Neural cell (in vitro differentiated cells): Measurements from ENCODE around the gene TXLNA. TPM values are rescaled to one million over a fixed set of nuclear protein-coding genes. Genes with fewer than 3 reads are reported as not detected.

Source experiments
- H2AFZ ChIP-seq: fragments of 200-600, 300-800 bp; sonication (generic), shearing (Covaris generic); 2 replicates; pipeline ENCODE4 v1.6.0; 2014; ENCODE audit warnings: low read depth, mild to moderate bottlenecking, antibody characterized with exemption, low read length, moderate library complexity
- H3F3A ChIP-seq: fragments of 200-600 bp; shearing (Covaris generic); 2 replicates; pipeline ENCODE4 v1.6.1; 2016; ENCODE audit warnings: mild to moderate bottlenecking, moderate library complexity, mixed read lengths, antibody characterized with exemption, low read length; ENCODE audit not compliant: insufficient read depth, poor library complexity, severe bottlenecking
- H3K27ac ChIP-seq: fragments of 200-600, 300-800 bp; sonication (generic), shearing (Covaris generic); 2 replicates; pipeline ENCODE4 v1.5.1; 2014; ENCODE audit warnings: mild to moderate bottlenecking, low read length, moderate library complexity
- H3K27me3 ChIP-seq: fragments of 300-800, 200-600 bp; sonication (generic), shearing (Covaris generic); 2 replicates; pipeline ENCODE4 v1.6.0; 2014; ENCODE audit warnings: mild to moderate bottlenecking, low read depth, low read length, moderate library complexity; ENCODE audit not compliant: insufficient read depth
- H3K36me3 ChIP-seq: fragments of 300-800, 200-600 bp; sonication (generic), shearing (Covaris generic); 2 replicates; pipeline ENCODE4 v1.5.1; 2014; ENCODE audit warnings: mild to moderate bottlenecking, antibody characterized with exemption, low read length, moderate library complexity; ENCODE audit not compliant: insufficient read depth
- H3K4me2 ChIP-seq: fragments of 300-800, 200-600 bp; sonication (generic), shearing (Covaris generic); 2 replicates; pipeline ENCODE4 v1.6.0; 2014; ENCODE audit warnings: mild to moderate bottlenecking, low read length
- H3K4me3 ChIP-seq: fragments of 300-800, 200-600 bp; sonication (generic), shearing (Covaris generic); 2 replicates; pipeline ENCODE4 v1.5.1; 2014; ENCODE audit warnings: mild to moderate bottlenecking, low read length, moderate library complexity
- H3K79me2 ChIP-seq: fragments of 200-600 bp; shearing (Covaris generic); replicated peaks from 2 replicates; pipeline ENCODE4 v1.6.0; 2014; ENCODE audit warnings: mild to moderate bottlenecking, low read length, moderate library complexity; ENCODE audit not compliant: insufficient read depth
- H3K9ac ChIP-seq: fragments of 300-800, 200-600 bp; sonication (generic), shearing (Covaris generic); 2 replicates; pipeline ENCODE4 v1.6.1; 2016; ENCODE audit warnings: mild to moderate bottlenecking, low read length, mixed read lengths
- H3K9me2 ChIP-seq: fragments of 200-600 bp; shearing (Covaris generic); 2 replicates; pipeline ENCODE4 v1.6.1; 2016; ENCODE audit warnings: mild to moderate bottlenecking, low read length, mixed read lengths; ENCODE audit not compliant: insufficient read depth
- H3K9me3 ChIP-seq: fragments of 200-600, 300-800 bp; sonication (generic), shearing (Covaris generic); 2 replicates; pipeline ENCODE4 v1.6.1; 2016; ENCODE audit warnings: mild to moderate bottlenecking, mixed run types, low read length, moderate library complexity, mixed read lengths
- H4K20me1 ChIP-seq: fragments of 200-600 bp; shearing (Covaris generic); 2 replicates; pipeline ENCODE4 v1.6.1; 2016; ENCODE audit warnings: mild to moderate bottlenecking, mixed run types; ENCODE audit not compliant: insufficient read depth
- EP300 ChIP-seq: fragments of 450-650 bp; conservative IDR thresholded peaks from 2 replicates; pipeline ENCODE4 v1.6.1; 2014; ENCODE audit warnings: antibody characterized with exemption, mild to moderate bottlenecking, moderate library complexity; ENCODE audit not compliant: poor library complexity, severe bottlenecking
- EZH2 ChIP-seq: fragments of 200-600, 300-800 bp; shearing (Covaris generic), sonication (generic); IDR thresholded peaks from 2 replicates; pipeline ENCODE4 v1.6.1; 2014; ENCODE audit warnings: antibody characterized with exemption, low read length, borderline replicate concordance, mild to moderate bottlenecking; ENCODE audit not compliant: insufficient read depth, poor library complexity, severe bottlenecking
- MXI1 ChIP-seq: fragments of 450-650 bp; conservative IDR thresholded peaks from 2 replicates; pipeline ENCODE4 v1.6.1; 2014; ENCODE audit warnings: antibody characterized with exemption, mild to moderate bottlenecking; ENCODE audit not compliant: poor library complexity, severe bottlenecking
- POLR2AphosphoS5 ChIP-seq: IDR thresholded peaks from 2 replicates; pipeline ENCODE4 v1.6.1; 2012
- RAD21 ChIP-seq: fragments of 450-650 bp; conservative IDR thresholded peaks from 2 replicates; pipeline ENCODE4 v1.6.1; 2014; ENCODE audit warnings: antibody characterized with exemption, mild to moderate bottlenecking, moderate library complexity
- SMC3 ChIP-seq: fragments of 450-650 bp; conservative IDR thresholded peaks from 2 replicates; pipeline ENCODE4 v1.6.1; 2014; ENCODE audit warnings: antibody characterized with exemption, mild to moderate bottlenecking, moderate library complexity; ENCODE audit not compliant: poor library complexity
- TAF1 ChIP-seq: IDR thresholded peaks from 2 replicates; pipeline ENCODE4 v1.6.1; 2012; ENCODE audit warnings: low read depth
- polyA plus RNA-seq: library from polyadenylated mRNA; depleted of rRNA; stranded (reverse); fragments of >200 nt; gene quantifications from 2 replicates; pipeline ENCODE4 v1.2.3, GENCODE V29; 2014
- TF ChIP-seq, protein P1 (sequence below): fragments of 450-650 bp; IDR thresholded peaks from 2 replicates; pipeline ENCODE4 v1.5.1; 2014; ENCODE audit warnings: antibody characterized with exemption, mild to moderate bottlenecking, moderate library complexity; ENCODE audit not compliant: poor library complexity, severe bottlenecking
- TF ChIP-seq, protein P2 (sequence below): IDR thresholded peaks from 2 replicates; pipeline ENCODE4 v1.6.1; 2012; ENCODE audit warnings: borderline replicate concordance

TXLNA gene
- polyA plus RNA-seq, 1 donor from 2014 or later, result 34.5 TPM

DNA sequence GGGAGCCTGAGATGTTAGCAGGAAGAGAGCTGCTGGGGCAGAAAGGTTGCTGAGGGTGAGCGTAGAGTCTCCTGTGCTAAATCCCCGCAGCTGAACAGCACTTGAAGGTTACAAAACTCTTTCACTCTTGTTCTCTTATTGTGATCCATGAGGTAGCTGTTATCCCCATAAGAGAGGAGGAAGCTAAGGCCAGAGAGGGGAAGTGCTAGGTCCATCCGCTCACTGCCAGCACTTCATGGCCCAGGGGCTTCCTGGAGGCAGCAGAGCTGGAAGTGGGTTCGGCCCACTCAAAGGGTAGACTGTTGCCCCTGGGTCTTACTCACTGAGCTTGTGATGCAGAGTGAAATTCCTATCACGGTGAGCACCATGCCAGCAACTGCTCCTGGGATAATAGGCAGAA, 37.1 kb downstream of the TXLNA start:
- no peaks in the 10 kb centered on the region for H4K20me1 ChIP-seq
- H3K4me3 ChIP-seq, result no peak overlapping the region
- H3K27me3 ChIP-seq, result no peaks in the 10 kb centered on the region
- no peak overlapping the region for H3K4me2 ChIP-seq
- no peak overlapping the region for H3K9ac ChIP-seq
- no peaks in the 10 kb centered on the region for H3F3A ChIP-seq
- H3K9me2 ChIP-seq, result no peaks in the 10 kb centered on the region
- H3K27ac ChIP-seq, result no peak overlapping the region
- H2AFZ ChIP-seq, result no peak overlapping the region
- TF ChIP-seq SMC3, result no peak
- peaks cover 5% of the 10 kb centered on the region for H3K36me3 ChIP-seq
- H3K9me3 ChIP-seq, result no peaks in the 10 kb centered on the region
- peaks cover 12% of the 10 kb centered on the region for H3K79me2 ChIP-seq

DNA sequence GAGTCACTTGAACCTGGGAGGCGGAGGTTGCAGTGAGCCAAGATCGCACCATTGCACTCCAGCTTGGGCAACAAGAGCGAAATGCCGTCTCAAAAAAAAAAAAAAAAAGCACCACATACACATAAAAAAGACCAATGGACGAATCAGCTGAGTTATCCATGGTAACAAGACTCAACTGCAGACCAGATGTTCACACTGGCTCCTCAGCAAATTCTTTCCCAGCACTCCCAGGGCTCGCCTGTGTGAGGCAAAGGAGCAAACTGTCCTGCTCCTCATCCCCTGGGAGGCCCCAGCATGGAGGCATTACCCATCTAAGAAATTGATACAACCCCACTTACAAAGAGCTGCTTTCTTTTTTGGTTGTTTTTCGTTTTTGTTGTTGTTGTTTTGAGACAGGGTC, 39.5 kb downstream of the TXLNA start:
- H4K20me1 ChIP-seq, result no peaks in the 10 kb centered on the region
- no peaks in the 10 kb centered on the region for H3K9me2 ChIP-seq
- no peaks in the 10 kb centered on the region for H3K9me3 ChIP-seq
- no peaks in the 10 kb centered on the region for H3K27me3 ChIP-seq
- no peaks in the 10 kb centered on the region for H3F3A ChIP-seq
- no peak overlapping the region for H3K9ac ChIP-seq
- peaks cover 22% of the 10 kb centered on the region for H3K79me2 ChIP-seq
- H3K4me3 ChIP-seq, result no peak overlapping the region
- no peak overlapping the region for H3K27ac ChIP-seq
- TF ChIP-seq RAD21 (no peak), MXI1 (no peak), TAF1 (no peak), EP300 (no peak), SMC3 (no peak), POLR2AphosphoS5 (no peak), EZH2 (no peak)
- TF ChIP-seq, protein P1, sequence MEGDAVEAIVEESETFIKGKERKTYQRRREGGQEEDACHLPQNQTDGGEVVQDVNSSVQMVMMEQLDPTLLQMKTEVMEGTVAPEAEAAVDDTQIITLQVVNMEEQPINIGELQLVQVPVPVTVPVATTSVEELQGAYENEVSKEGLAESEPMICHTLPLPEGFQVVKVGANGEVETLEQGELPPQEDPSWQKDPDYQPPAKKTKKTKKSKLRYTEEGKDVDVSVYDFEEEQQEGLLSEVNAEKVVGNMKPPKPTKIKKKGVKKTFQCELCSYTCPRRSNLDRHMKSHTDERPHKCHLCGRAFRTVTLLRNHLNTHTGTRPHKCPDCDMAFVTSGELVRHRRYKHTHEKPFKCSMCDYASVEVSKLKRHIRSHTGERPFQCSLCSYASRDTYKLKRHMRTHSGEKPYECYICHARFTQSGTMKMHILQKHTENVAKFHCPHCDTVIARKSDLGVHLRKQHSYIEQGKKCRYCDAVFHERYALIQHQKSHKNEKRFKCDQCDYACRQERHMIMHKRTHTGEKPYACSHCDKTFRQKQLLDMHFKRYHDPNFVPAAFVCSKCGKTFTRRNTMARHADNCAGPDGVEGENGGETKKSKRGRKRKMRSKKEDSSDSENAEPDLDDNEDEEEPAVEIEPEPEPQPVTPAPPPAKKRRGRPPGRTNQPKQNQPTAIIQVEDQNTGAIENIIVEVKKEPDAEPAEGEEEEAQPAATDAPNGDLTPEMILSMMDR, result no peak
- TF ChIP-seq, protein P2, sequence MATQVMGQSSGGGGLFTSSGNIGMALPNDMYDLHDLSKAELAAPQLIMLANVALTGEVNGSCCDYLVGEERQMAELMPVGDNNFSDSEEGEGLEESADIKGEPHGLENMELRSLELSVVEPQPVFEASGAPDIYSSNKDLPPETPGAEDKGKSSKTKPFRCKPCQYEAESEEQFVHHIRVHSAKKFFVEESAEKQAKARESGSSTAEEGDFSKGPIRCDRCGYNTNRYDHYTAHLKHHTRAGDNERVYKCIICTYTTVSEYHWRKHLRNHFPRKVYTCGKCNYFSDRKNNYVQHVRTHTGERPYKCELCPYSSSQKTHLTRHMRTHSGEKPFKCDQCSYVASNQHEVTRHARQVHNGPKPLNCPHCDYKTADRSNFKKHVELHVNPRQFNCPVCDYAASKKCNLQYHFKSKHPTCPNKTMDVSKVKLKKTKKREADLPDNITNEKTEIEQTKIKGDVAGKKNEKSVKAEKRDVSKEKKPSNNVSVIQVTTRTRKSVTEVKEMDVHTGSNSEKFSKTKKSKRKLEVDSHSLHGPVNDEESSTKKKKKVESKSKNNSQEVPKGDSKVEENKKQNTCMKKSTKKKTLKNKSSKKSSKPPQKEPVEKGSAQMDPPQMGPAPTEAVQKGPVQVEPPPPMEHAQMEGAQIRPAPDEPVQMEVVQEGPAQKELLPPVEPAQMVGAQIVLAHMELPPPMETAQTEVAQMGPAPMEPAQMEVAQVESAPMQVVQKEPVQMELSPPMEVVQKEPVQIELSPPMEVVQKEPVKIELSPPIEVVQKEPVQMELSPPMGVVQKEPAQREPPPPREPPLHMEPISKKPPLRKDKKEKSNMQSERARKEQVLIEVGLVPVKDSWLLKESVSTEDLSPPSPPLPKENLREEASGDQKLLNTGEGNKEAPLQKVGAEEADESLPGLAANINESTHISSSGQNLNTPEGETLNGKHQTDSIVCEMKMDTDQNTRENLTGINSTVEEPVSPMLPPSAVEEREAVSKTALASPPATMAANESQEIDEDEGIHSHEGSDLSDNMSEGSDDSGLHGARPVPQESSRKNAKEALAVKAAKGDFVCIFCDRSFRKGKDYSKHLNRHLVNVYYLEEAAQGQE, result no peak
- H2AFZ ChIP-seq, result no peak overlapping the region
- no peak overlapping the region for H3K4me2 ChIP-seq
- H3K36me3 ChIP-seq, result peaks cover 5% of the 10 kb centered on the region
